RCC 7860 (cell line): Measurements from ENCODE around the gene BTK.
"Not testable (repeated sequence)": the region's sequence is repeated elsewhere in the genome, so short reads cannot be mapped to it uniquely, and the experiment has no call there.

Experiments
- DNase-seq: peaks from one replicate; pipeline ENCODE4 v3.0.0-alpha.2; 2015; ENCODE audit warnings: low spot score
- FAIRE-seq: peaks from 2 replicates; lab custom pipeline; 2012; peaks lifted over from hg19 to GRCh38; lab: Jason Lieb, UNC

The BTK gene

GRCh38 chrX:101347859-101348451 is 38.0 kb downstream of the BTK start:
- FAIRE-seq: no peak

GRCh38 chrX:101337776-101338271 is 48.2 kb downstream of the BTK start:
- DNase-seq: no peak
- no peak for FAIRE-seq

More at GRCh38 chrX:101347859-101348451, 38.0 kb downstream of the BTK start:
- no peak for DNase-seq

- FAIRE-seq, DNase-seq: not testable (repeated sequence)
Observed at GRCh38 chrX:101334310-101334709, 51.7 kb downstream of the BTK start.

GRCh38 chrX:101326600-101326999 is 59.4 kb downstream of the BTK start:
- not testable (repeated sequence) for FAIRE-seq, DNase-seq

- FAIRE-seq (no peak), DNase-seq (no peak)
Observed at GRCh38 chrX:101303790-101304189, 82.2 kb downstream of the BTK start.
